NCI-H1930 (cell line): ENCODE measurements around the gene CAPN12.
"Not testable (repeated sequence)": the region's sequence is repeated elsewhere in the genome, so short reads cannot be mapped to it uniquely, and the experiment has no call there.

Experiments
- DNase-seq, 2 experiments: peaks; one replicate each; lab custom pipeline; 2025; lab: John Stamatoyannopoulos, UW

The CAPN12 gene

GRCh38 chr19:38770949-38771275, 26.6 kb upstream of the CAPN12 start:
- not testable (repeated sequence) for DNase-seq

GRCh38 chr19:38770228-38770948, 26.1 kb upstream of the CAPN12 start:
- DNase-seq, result not testable (repeated sequence)

- no peak for DNase-seq
Measured at GRCh38 chr19:38769635-38770211, 25.4 kb upstream of the CAPN12 start.

GRCh38 chr19:38766276-38767047, 22.2 kb upstream of the CAPN12 start:
- no peak for DNase-seq

GRCh38 chr19:38765214-38765613, 20.9 kb upstream of the CAPN12 start:
- no peak for DNase-seq

- DNase-seq, result no peak
Measured at GRCh38 chr19:38763795-38764220, 19.5 kb upstream of the CAPN12 start.

GRCh38 chr19:38761884-38762389, 17.7 kb upstream of the CAPN12 start:
- DNase-seq, result not testable (repeated sequence)

GRCh38 chr19:38760805-38761517, 16.7 kb upstream of the CAPN12 start:
- not testable (repeated sequence) for DNase-seq

- no peak for DNase-seq
Measured at GRCh38 chr19:38759590-38760003, 15.3 kb upstream of the CAPN12 start.

GRCh38 chr19:38754196-38754595, 9.9 kb upstream of the CAPN12 start:
- not testable (repeated sequence) for DNase-seq

GRCh38 chr19:38753783-38754182, 9.5 kb upstream of the CAPN12 start:
- not testable (repeated sequence) for DNase-seq

- no peak for DNase-seq
Measured at GRCh38 chr19:38745316-38745715, 1.0 kb upstream of the CAPN12 start.

- no peak for DNase-seq
Measured at GRCh38 chr19:38744874-38745273, 600 bp upstream of the CAPN12 start.

- DNase-seq, result no peak
Measured at GRCh38 chr19:38743394-38744297, 628 bp downstream of the CAPN12 start.

- DNase-seq, result no peak
Measured at GRCh38 chr19:38742906-38743305, 1.4 kb downstream of the CAPN12 start.

GRCh38 chr19:38742296-38742695, 2.0 kb downstream of the CAPN12 start:
- DNase-seq, result no peak

- DNase-seq, result no peak
Measured at GRCh38 chr19:38741670-38742069, 2.6 kb downstream of the CAPN12 start.

- DNase-seq, result no peak
Measured at GRCh38 chr19:38740932-38741331, 3.3 kb downstream of the CAPN12 start.

GRCh38 chr19:38740257-38740592, 4.0 kb downstream of the CAPN12 start:
- no peak for DNase-seq

- DNase-seq, result no peak
Measured at GRCh38 chr19:38739440-38740256, 4.6 kb downstream of the CAPN12 start.
